Gastroesophageal sphincter (tissue), 4 donors: Measurements from ENCODE around the gene FRZB. TPM values are rescaled to one million over a fixed set of nuclear protein-coding genes. Genes with fewer than 3 reads are reported as not detected.
"Not testable (repeated sequence)": the region's sequence is repeated elsewhere in the genome, so short reads cannot be mapped to it uniquely, and the experiment has no call there.

Experiments
- ATAC-seq: fragments of 150-250 bp; one replicate; pipeline ENCODE4 v1.9.1; 2016; ENCODE audit warnings: mild to moderate bottlenecking, moderate library complexity
- H3K27ac ChIP-seq, 4 donors: fragments of 200-600 bp; sonication (generic) in 3 of 4; 1 replicate in 3 of 4; 2 replicates in 1 of 4; pipeline ENCODE4 v1.5.1; 2016 to 2019
- H3K27me3 ChIP-seq: fragments of 200-600 bp; sonication (generic); one replicate; pipeline ENCODE4 v1.5.1; 2019
- H3K36me3 ChIP-seq, 2 donors: fragments of 200-600 bp; sonication (generic); one replicate each; pipeline ENCODE4 v1.5.1; 2019; ENCODE audit warnings: control low read depth in 1 of 2
- H3K4me1 ChIP-seq, 3 donors: fragments of 200-600 bp; sonication (generic); 1 replicate in 2 of 3; 2 replicates in 1 of 3; pipeline ENCODE4 v1.5.1; 2016 to 2019; ENCODE audit warnings: control low read depth in 2 of 3
- H3K4me3 ChIP-seq, 2 donors: fragments of 200-600 bp; sonication (generic); one replicate each; pipeline ENCODE4 v1.5.1; 2019; ENCODE audit warnings: mild to moderate bottlenecking in 1 of 2, moderate library complexity in 1 of 2
- H3K9me3 ChIP-seq, 3 donors: fragments of 200-600 bp; sonication (generic); one replicate each; pipeline ENCODE4 v1.5.1; 2017 to 2019; ENCODE audit warnings: control low read depth in 2 of 3
- EP300 ChIP-seq: sonication (generic); formaldehyde crosslinking; IDR thresholded peaks from one replicate; pipeline ENCODE4 v1.6.1; 2017; ENCODE audit warnings: antibody characterized with exemption, mild to moderate bottlenecking
- POLR2A ChIP-seq, 2 donors: fragments of 450-650 bp; IDR thresholded peaks; one replicate each; pipeline ENCODE4 v1.6.1; 2017; ENCODE audit warnings: antibody characterized with exemption in 2 of 2, mild to moderate bottlenecking in 2 of 2, moderate library complexity in 1 of 2
- POLR2AphosphoS5 ChIP-seq: sonication (generic); formaldehyde crosslinking; IDR thresholded peaks from one replicate; pipeline ENCODE4 v1.6.1; 2017; ENCODE audit warnings: antibody characterized with exemption
- WGBS, 2 donors: methylation state at CpG; one replicate each; pipeline ENCODE4 v1.1.5; 2018; ENCODE audit warnings: low coverage in 1 of 2; 5-methylcytosine and 5-hydroxymethylcytosine counted together
- total RNA-seq, 4 donors: library from RNA; depleted of rRNA; stranded (reverse); fragments of >200 nt; gene quantifications; one replicate each; pipeline ENCODE4 v1.1.0, GENCODE V29; 2016
- TF ChIP-seq, protein P1 (sequence below), 4 experiments: fragments of 200-600 bp in 2 of 4; fragments of 450-650 bp in 2 of 4; sonication (generic) in 1 of 4; IDR thresholded peaks; one replicate each; pipeline ENCODE4 v1.5.1; 2017 to 2019; ENCODE audit warnings: antibody characterized with exemption in 4 of 4, mild to moderate bottlenecking in 2 of 4, moderate library complexity in 2 of 4

The FRZB gene
- total RNA-seq, 4 donors from 2014 or later, result 8.5 to 88.4 (median 18.6) TPM

DNA sequence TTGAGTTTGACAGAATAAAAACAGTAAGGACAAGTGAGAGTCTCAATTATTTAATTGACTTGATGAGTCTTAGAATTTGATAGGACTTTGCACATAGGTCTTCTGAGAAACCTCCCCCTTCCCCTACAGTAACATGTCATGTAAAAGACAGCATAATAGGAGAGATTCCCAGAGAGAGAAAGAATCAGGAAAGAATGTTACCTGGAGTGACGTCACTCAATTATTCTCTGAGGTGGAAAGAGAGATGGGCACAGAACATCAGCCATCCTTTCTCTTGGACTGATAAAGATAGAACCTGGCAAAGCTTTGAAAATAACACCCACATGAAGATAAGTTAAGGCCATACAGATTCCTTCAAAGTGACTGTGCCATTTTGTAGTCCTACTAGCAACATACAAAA is 19.3 kb upstream of the FRZB start:
- H3K27ac ChIP-seq, result no peak overlapping the region
- H3K4me1 ChIP-seq, result peaks cover 0 to 5% (median 0%) of the 10 kb centered on the region in 3 donors
- no peaks in the 10 kb centered on the region for H3K27me3 ChIP-seq
- no peak for ATAC-seq
- TF ChIP-seq EP300, result no peak
- no peak for TF ChIP-seq POLR2A (IDR thresholded peaks at IDR 0.05)
- TF ChIP-seq, protein P1, sequence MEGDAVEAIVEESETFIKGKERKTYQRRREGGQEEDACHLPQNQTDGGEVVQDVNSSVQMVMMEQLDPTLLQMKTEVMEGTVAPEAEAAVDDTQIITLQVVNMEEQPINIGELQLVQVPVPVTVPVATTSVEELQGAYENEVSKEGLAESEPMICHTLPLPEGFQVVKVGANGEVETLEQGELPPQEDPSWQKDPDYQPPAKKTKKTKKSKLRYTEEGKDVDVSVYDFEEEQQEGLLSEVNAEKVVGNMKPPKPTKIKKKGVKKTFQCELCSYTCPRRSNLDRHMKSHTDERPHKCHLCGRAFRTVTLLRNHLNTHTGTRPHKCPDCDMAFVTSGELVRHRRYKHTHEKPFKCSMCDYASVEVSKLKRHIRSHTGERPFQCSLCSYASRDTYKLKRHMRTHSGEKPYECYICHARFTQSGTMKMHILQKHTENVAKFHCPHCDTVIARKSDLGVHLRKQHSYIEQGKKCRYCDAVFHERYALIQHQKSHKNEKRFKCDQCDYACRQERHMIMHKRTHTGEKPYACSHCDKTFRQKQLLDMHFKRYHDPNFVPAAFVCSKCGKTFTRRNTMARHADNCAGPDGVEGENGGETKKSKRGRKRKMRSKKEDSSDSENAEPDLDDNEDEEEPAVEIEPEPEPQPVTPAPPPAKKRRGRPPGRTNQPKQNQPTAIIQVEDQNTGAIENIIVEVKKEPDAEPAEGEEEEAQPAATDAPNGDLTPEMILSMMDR (IDR thresholded peaks at IDR 0.05), result no peak
- no peak for TF ChIP-seq POLR2AphosphoS5
- no peak overlapping the region for H3K4me3 ChIP-seq
- no peaks in the 10 kb centered on the region for H3K36me3 ChIP-seq
- H3K9me3 ChIP-seq, result no peaks in the 10 kb centered on the region
- WGBS, 2 donors, result 92 to 100% methylated on average over 1 of the region's 1 CpG

- 72 to 81% methylated on average over 2 of the region's 2 CpGs for WGBS, 2 donors
- ATAC-seq, result no peak
Observed at GRCh38 chr2:182883451-182883850, 17.0 kb upstream of the FRZB start.

DNA sequence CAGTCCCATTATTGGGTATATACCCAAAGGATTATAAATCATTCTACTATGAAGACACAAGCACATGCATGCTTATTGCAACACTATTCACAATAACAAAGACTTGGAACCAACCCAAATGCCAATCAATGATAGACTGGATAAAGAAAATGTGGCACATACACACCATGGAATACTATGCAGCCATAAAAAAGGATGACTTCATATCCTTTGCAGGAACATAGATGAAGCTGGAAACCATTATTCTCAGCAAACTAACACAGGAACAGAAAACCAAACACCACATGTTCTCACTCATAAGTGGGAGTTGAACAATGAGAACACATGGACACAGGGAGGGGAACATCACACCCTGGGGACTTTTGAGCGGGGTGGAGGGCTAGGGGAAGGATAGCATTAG is 13.7 kb upstream of the FRZB start:
- WGBS, 2 donors, result 89 to 100% methylated on average over 1 of the region's 1 CpG
- H3K4me1 ChIP-seq, H3K36me3 ChIP-seq, H3K27me3 ChIP-seq, H3K27ac ChIP-seq, H3K9me3 ChIP-seq, ATAC-seq, H3K4me3 ChIP-seq: not testable (repeated sequence)

More at GRCh38 chr2:182883451-182883850, 17.0 kb upstream of the FRZB start:
- Histone ChIP-seq H3K4me1 (peaks cover 0 to 5% (median 0%) of the 10 kb centered on the region in 3 donors), H3K4me3 (no peak overlapping the region), H3K9me3 (no peaks in the 10 kb centered on the region), H3K36me3 (no peaks in the 10 kb centered on the region), H3K27ac (no peak overlapping the region), H3K27me3 (no peaks in the 10 kb centered on the region)
- TF ChIP-seq POLR2A (IDR thresholded peaks at IDR 0.05) (no peak), POLR2AphosphoS5 (no peak), EP300 (no peak)
- TF ChIP-seq, protein P1 (IDR thresholded peaks at IDR 0.05), result no peak

GRCh38 chr2:182876653-182877052 is 10.2 kb upstream of the FRZB start:
- H3K4me1 ChIP-seq, H3K36me3 ChIP-seq, H3K9me3 ChIP-seq, H3K27me3 ChIP-seq, ATAC-seq, H3K27ac ChIP-seq, H3K4me3 ChIP-seq: not testable (repeated sequence)
- 100% methylated on average over 1 of the region's 1 CpG for WGBS, 2 donors

GRCh38 chr2:182870227-182870626 is 3.8 kb upstream of the FRZB start:
- no peaks in the 10 kb centered on the region for H3K27me3 ChIP-seq
- H3K9me3 ChIP-seq, result no peaks in the 10 kb centered on the region
- H3K4me1 ChIP-seq, result peaks cover 0 to 30% (median 11%) of the 10 kb centered on the region in 3 donors
- H3K27ac ChIP-seq, result no peak overlapping the region
- ATAC-seq, result no peak
- no peaks in the 10 kb centered on the region for H3K36me3 ChIP-seq
- TF ChIP-seq EP300, result no peak
- TF ChIP-seq, protein P1 (IDR thresholded peaks at IDR 0.05), result no peak
- no peak for TF ChIP-seq POLR2AphosphoS5
- no peak for TF ChIP-seq POLR2A (IDR thresholded peaks at IDR 0.05)
- WGBS, 2 donors, result 0 to 33% methylated on average over 1 of the region's 1 CpG
- no peak overlapping the region for H3K4me3 ChIP-seq

DNA sequence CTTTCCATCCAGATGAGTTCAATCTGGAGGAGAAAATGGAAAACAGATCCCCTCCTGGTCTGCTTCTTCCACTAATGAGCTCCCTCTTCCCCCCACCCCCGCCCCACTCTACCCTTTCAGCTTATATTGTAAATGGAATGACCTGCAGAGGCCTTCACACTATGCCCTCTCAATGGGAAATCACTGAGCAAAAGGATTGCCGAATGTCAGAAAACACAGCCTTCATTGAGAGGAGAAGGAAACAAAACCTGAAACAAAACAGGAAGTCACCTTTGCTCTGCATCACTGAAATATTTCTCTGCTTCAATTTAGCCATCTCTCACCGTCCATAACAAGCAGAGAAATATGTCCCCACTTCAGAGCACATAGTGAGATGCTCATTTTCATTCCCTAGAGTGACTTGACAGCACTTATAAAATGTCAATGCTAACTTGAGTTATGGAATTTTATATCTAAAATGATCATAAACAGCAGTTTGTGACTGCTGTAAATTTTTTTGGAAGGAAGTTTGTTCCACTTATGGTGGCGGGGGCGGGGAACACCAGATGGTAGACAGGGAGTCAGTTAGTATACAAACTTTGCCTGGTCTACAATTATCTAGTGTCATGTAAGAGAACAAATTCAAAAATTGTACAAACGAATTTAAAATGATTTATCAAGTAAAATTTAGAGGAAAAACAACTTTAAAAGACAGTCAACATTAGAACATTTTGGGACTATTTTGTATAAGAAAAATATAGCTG is 1.8 kb upstream of the FRZB start:
- WGBS, 2 donors, result 79 to 82% methylated on average over 3 to 6 of the region's 6 CpGs
- TF ChIP-seq EP300 (no peak), POLR2A (IDR thresholded peaks at IDR 0.05) (no peak), POLR2AphosphoS5 (no peak)
- TF ChIP-seq, protein P1 (IDR thresholded peaks at IDR 0.05), result no peak
- H3K9me3 ChIP-seq, result no peaks in the 10 kb centered on the region
- H3K27me3 ChIP-seq, result no peaks in the 10 kb centered on the region
- H3K27ac ChIP-seq, result no peak overlapping the region
- no peak overlapping the region for H3K4me3 ChIP-seq
- no peaks in the 10 kb centered on the region for H3K36me3 ChIP-seq
- ATAC-seq, result no peak
- peaks cover 0 to 44% (median 11%) of the 10 kb centered on the region in 3 donors for H3K4me1 ChIP-seq
